Measurements from ENCODE around the gene TRMT10B. TPM values are rescaled to one million over a fixed set of nuclear protein-coding genes. Genes with fewer than 3 reads are reported as not detected.

Gene TRMT10B
- total RNA-seq: 10 to 100 TPM in 2 of 3 donors, 1 to 10 TPM in 1; 7.2 to 14.8 (median 10.4) TPM
- long read RNA-seq, donor 1, transcript TRMT10B-201 (9 exons, 2,281 nt): major isoform, 6 of 69 reads
- long read RNA-seq, donor 1, partial matches to known transcripts: 3 of 69 reads
- long read RNA-seq, donor 1, other reads (novel, unspliced or antisense): 57 of 69 reads
- long read RNA-seq, donor 2, partial matches to known transcripts: 4 of 12 reads
- long read RNA-seq, donor 2, other reads (novel, unspliced or antisense): 7 of 12 reads

GRCh38 chr9:37753489-37754190 lies at the start of gene TRMT10B:
Gene TRMT10B (plus strand): TSS chr9:37753805. CDS start chr9:37761932, 8,127 bp downstream.
- ATAC-seq (peak; percentile 95), DNase-seq (peak; percentile 75 to 79 (median 78))
- intact Hi-C loops (cut with DNase I, micrococcal nuclease): no loop called here
- H3K9me3 ChIP-seq: no peaks in the 10 kb centered on the region
- H3K4me1 ChIP-seq (ENCODE audit: low read depth): peaks cover 6% of the 10 kb centered on the region
- H3K4me3 ChIP-seq: peak within 1 kb of the TSS; percentile 44
- no peaks in the 10 kb centered on the region for H3K36me3 ChIP-seq (ENCODE audit: low read depth)
- TF ChIP-seq CTCF (IDR thresholded peaks at IDR 0.05): no peak

GRCh38 chr9:37705787-37706186 lies 47.8 kb upstream of the TRMT10B start:
- ATAC-seq: no peak
- no peak for DNase-seq
- H3K4me3 ChIP-seq: no peak overlapping the region
- no peaks in the 10 kb centered on the region for H3K4me1 ChIP-seq (ENCODE audit: low read depth)
- H3K9me3 ChIP-seq: no peaks in the 10 kb centered on the region
- H3K36me3 ChIP-seq (ENCODE audit: low read depth): no peaks in the 10 kb centered on the region
- TF ChIP-seq CTCF (IDR thresholded peaks at IDR 0.05): no peak
- intact Hi-C loops (cut with DNase I, micrococcal nuclease): no loop called here

- no peak for TF ChIP-seq CTCF (IDR thresholded peaks at IDR 0.05)
- Histone ChIP-seq H3K4me1 (ENCODE audit: low read depth) (no peaks in the 10 kb centered on the region), H3K4me3 (no peak overlapping the region), H3K9me3 (no peaks in the 10 kb centered on the region), H3K36me3 (ENCODE audit: low read depth) (no peaks in the 10 kb centered on the region)
- ATAC-seq: no peak
- no peak for DNase-seq
- intact Hi-C loops (cut with DNase I, micrococcal nuclease): no loop called here
These were observed 47.3 kb upstream of the TRMT10B start for GRCh38 chr9:37706290-37706689.

- no peak for TF ChIP-seq CTCF (IDR thresholded peaks at IDR 0.05)
- DNase-seq (no peak), ATAC-seq (no peak)
- H3K4me1 ChIP-seq (ENCODE audit: low read depth): no peaks in the 10 kb centered on the region
- no peak overlapping the region for H3K4me3 ChIP-seq
- intact Hi-C loops (cut with DNase I, micrococcal nuclease): no loop called here
- H3K9me3 ChIP-seq: no peaks in the 10 kb centered on the region
- H3K36me3 ChIP-seq (ENCODE audit: low read depth): no peaks in the 10 kb centered on the region
These were observed 45.9 kb upstream of the TRMT10B start for GRCh38 chr9:37707748-37708147.

- H3K4me1 ChIP-seq (ENCODE audit: low read depth): no peaks in the 10 kb centered on the region
- DNase-seq: no peak
- H3K4me3 ChIP-seq: no peak overlapping the region
- intact Hi-C loops (cut with DNase I, micrococcal nuclease): no loop called here
- no peaks in the 10 kb centered on the region for H3K36me3 ChIP-seq (ENCODE audit: low read depth)
- ATAC-seq: no peak
- no peaks in the 10 kb centered on the region for H3K9me3 ChIP-seq
- TF ChIP-seq CTCF (IDR thresholded peaks at IDR 0.05): no peak
These were observed 43.6 kb upstream of the TRMT10B start for GRCh38 chr9:37710046-37710445.
